ENCODE measurements around the gene TCEAL1.
"Not testable (repeated sequence)": the region's sequence is repeated elsewhere in the genome, so short reads cannot be mapped to it uniquely, and the experiment has no call there.

Gene TCEAL1

DNA sequence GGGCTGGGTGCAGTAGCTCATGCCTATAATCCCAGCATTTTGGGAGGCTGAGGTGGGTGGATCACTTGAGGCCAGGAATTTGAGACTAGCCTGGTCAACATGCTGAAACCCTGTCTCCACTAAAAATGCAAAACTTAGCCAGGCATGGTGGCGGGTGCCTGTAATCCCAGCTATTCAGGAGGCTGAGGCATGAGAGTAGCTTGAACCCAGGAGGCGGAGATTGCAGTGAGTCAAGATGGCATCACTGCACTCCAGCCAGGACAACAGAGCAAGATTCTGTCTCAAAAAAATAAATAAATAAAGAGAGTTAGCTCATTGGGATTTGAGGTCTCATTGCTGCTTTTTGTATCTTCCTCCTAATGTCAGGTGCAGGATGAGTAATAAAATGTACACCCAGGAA lies 28.3 kb downstream of the TCEAL1 start:
- not testable (repeated sequence) for H3K36me3 ChIP-seq (ENCODE audit: control insufficient read depth in 2 of 2, insufficient read depth in 2 of 2, low read length in 2 of 2); H3K27ac ChIP-seq (ENCODE audit: low read length); H3K4me1 ChIP-seq (ENCODE audit: control insufficient read depth, insufficient read depth, low read length); H3K9ac ChIP-seq (ENCODE audit: low read length in 2 of 2); H3K9me3 ChIP-seq (ENCODE audit: control insufficient read depth in 2 of 2, low read length in 2 of 2); H3K4me3 ChIP-seq (ENCODE audit: low read length in 2 of 2)
- H3K27me3 ChIP-seq (ENCODE audit: control insufficient read depth in 1 of 2, insufficient read depth in 2 of 2, low read length in 2 of 2) = peaks cover under 1 to 16% of the 10 kb centered on the region in 2 donors

DNA sequence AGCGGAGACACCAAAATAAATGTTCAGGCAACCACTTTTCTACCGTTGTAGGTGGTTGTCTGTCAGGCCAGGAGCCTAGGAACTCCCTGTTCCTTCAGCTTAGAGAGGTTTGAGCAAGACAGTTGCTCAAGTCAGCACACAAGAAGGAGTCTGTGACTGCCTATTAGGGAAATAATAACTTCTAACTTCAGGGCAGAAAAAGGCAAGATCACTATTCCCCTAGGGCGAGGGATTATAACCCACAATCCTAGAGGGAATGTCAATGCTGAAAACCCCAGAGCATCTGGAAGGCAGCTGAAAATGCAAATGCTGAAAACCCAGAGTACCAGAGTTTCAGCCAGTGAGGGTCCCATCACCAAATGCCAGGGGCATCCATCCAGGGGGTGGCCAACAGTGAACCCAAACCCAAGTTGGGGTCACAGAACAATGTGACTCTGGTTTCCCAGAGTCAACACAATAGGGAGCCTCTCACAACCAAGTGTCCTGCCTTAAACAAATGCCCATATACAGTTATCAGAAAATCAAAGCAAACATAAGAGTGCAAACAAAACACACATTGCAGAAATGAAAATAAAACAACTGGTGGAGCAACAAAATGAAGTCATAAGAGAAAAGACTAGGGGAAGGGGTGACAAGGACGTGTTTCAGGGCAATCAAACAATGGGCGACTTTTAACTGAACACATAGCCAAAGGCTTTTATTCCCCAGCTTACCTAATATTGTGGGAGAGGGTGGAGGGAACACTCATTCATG lies 30.1 kb downstream of the TCEAL1 start:
- no peak overlapping the region for H3K27ac ChIP-seq (ENCODE audit: low read length)
- H3K9me3 ChIP-seq (ENCODE audit: control insufficient read depth in 2 of 2, low read length in 2 of 2) = no peaks in the 10 kb centered on the region
- peaks cover 5 to 16% of the 10 kb centered on the region in 2 donors for H3K27me3 ChIP-seq (ENCODE audit: control insufficient read depth in 1 of 2, insufficient read depth in 2 of 2, low read length in 2 of 2)
- H3K9ac ChIP-seq (ENCODE audit: low read length in 2 of 2) = no peak overlapping the region
- H3K36me3 ChIP-seq (ENCODE audit: control insufficient read depth in 2 of 2, insufficient read depth in 2 of 2, low read length in 2 of 2) = no peaks in the 10 kb centered on the region
- no peaks in the 10 kb centered on the region for H3K4me1 ChIP-seq (ENCODE audit: control insufficient read depth, insufficient read depth, low read length)
- no peak overlapping the region for H3K4me3 ChIP-seq (ENCODE audit: low read length in 2 of 2)

DNA sequence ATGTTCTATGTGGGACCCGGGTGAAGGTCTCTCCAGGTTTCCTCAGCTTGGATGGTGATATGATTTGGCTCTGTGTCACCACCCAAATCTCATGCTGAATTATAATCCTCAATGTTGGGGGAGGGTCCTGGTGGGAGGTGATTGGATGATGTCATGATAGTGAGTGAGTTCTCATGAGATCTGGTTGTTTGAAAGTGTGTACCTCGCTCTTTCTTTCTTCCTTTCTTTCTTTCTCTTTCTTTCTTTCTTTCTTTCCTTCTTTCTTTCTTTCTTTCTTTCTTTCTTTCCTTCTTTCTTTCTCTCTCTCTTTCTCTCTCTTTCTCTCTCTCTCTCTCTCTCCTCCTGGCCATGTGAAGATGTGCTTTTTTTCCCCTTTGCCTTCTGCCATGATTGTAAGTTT lies 30.7 kb downstream of the TCEAL1 start:
- not testable (repeated sequence) for H3K27ac ChIP-seq (ENCODE audit: low read length); H3K9ac ChIP-seq (ENCODE audit: low read length in 2 of 2); H3K36me3 ChIP-seq (ENCODE audit: control insufficient read depth in 2 of 2, insufficient read depth in 2 of 2, low read length in 2 of 2); H3K4me3 ChIP-seq (ENCODE audit: low read length in 2 of 2); H3K4me1 ChIP-seq (ENCODE audit: control insufficient read depth, insufficient read depth, low read length); H3K9me3 ChIP-seq (ENCODE audit: control insufficient read depth in 2 of 2, low read length in 2 of 2)
- peaks cover 5 to 16% of the 10 kb centered on the region in 2 donors for H3K27me3 ChIP-seq (ENCODE audit: control insufficient read depth in 1 of 2, insufficient read depth in 2 of 2, low read length in 2 of 2)

- Histone ChIP-seq H3K4me3 (ENCODE audit: low read length in 2 of 2) (peak overlapping the region in 1 of 2 donors; percentile 8), H3K27ac (ENCODE audit: low read length) (no peak overlapping the region)
These were observed 35.4 kb downstream of the TCEAL1 start for GRCh38 chrX:103663981-103664762.

DNA sequence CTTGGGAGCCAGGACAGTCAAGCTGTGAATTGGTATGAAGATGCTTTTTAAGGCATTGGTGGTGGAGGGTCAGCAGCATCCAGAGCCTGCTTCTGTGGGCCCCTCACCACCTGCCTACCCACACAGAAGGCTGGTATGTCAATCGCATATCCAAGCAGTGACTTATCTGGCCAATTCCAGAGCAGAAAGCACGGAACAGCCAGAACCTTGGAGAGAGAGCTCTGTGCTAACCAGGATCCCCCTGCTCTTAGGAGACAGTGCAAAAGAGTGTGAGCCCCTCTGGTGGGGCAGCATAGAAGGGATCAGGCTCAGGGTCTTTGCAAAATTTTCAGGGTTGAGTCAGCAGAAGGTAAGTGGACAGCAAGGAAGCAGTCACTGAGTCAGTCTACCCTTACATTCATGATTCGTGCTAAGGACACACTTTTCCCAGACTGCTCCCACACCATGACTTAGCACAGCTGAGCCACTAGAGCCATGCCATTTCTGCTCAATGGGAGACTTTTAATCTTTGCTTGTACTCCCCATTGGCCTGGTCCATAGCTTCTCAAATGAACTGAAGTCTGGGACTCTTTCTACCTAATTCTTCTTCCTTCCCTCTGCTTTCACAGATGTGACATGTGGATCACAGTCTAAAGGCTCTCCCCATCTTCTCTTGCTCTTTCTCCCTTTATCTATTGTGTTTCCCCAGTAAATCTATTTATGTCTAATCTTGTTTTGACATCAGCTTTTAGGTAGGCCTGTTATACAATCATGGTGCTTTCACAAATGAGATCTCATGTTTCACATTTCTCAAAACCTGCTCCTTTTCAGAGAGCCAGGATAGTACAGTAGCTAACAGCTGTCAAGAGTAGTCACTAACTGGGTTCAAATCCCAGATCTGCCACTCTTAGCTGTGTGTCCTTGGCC lies 37.7 kb downstream of the TCEAL1 start:
- H3K4me1 ChIP-seq (ENCODE audit: control insufficient read depth, insufficient read depth, low read length) = no peaks in the 10 kb centered on the region
- H3K27ac ChIP-seq (ENCODE audit: low read length) = no peak overlapping the region
- no peak overlapping the region for H3K4me3 ChIP-seq (ENCODE audit: low read length in 2 of 2)
- H3K36me3 ChIP-seq (ENCODE audit: control insufficient read depth in 2 of 2, insufficient read depth in 2 of 2, low read length in 2 of 2) = no peaks in the 10 kb centered on the region
- no peaks in the 10 kb centered on the region for H3K9me3 ChIP-seq (ENCODE audit: control insufficient read depth in 2 of 2, low read length in 2 of 2)
- peaks cover 5 to 7% of the 10 kb centered on the region in 2 donors for H3K27me3 ChIP-seq (ENCODE audit: control insufficient read depth in 1 of 2, insufficient read depth in 2 of 2, low read length in 2 of 2)
- no peak overlapping the region for H3K9ac ChIP-seq (ENCODE audit: low read length in 2 of 2)

More at GRCh38 chrX:103663981-103664762, 35.4 kb downstream of the TCEAL1 start:
- H3K9ac ChIP-seq (ENCODE audit: low read length in 2 of 2) = no peak overlapping the region
- H3K4me1 ChIP-seq (ENCODE audit: control insufficient read depth, insufficient read depth, low read length) = no peaks in the 10 kb centered on the region
- no peaks in the 10 kb centered on the region for H3K36me3 ChIP-seq (ENCODE audit: control insufficient read depth in 2 of 2, insufficient read depth in 2 of 2, low read length in 2 of 2)
- peaks cover 5 to 16% of the 10 kb centered on the region in 2 donors for H3K27me3 ChIP-seq (ENCODE audit: control insufficient read depth in 1 of 2, insufficient read depth in 2 of 2, low read length in 2 of 2)
- H3K9me3 ChIP-seq (ENCODE audit: control insufficient read depth in 2 of 2, low read length in 2 of 2) = no peaks in the 10 kb centered on the region

GRCh38 chrX:103669745-103670144 lies 41.0 kb downstream of the TCEAL1 start:
- Histone ChIP-seq H3K4me3 (ENCODE audit: low read length in 2 of 2) (no peak overlapping the region), H3K4me1 (ENCODE audit: control insufficient read depth, insufficient read depth, low read length) (no peaks in the 10 kb centered on the region), H3K27me3 (ENCODE audit: control insufficient read depth in 1 of 2, insufficient read depth in 2 of 2, low read length in 2 of 2) (peaks cover 0 to 7% of the 10 kb centered on the region in 2 donors), H3K9ac (ENCODE audit: low read length in 2 of 2) (no peak overlapping the region), H3K36me3 (ENCODE audit: control insufficient read depth in 2 of 2, insufficient read depth in 2 of 2, low read length in 2 of 2) (peaks cover 0 to 2% of the 10 kb centered on the region in 2 donors), H3K27ac (ENCODE audit: low read length) (no peak overlapping the region), H3K9me3 (ENCODE audit: control insufficient read depth in 2 of 2, low read length in 2 of 2) (no peaks in the 10 kb centered on the region)

GRCh38 chrX:103674531-103675454 lies 46.0 kb downstream of the TCEAL1 start:
- Histone ChIP-seq H3K9ac (ENCODE audit: low read length in 2 of 2) (no peak overlapping the region), H3K36me3 (ENCODE audit: control insufficient read depth in 2 of 2, insufficient read depth in 2 of 2, low read length in 2 of 2) (peaks cover 0 to 18% of the 10 kb centered on the region in 2 donors), H3K27me3 (ENCODE audit: control insufficient read depth in 1 of 2, insufficient read depth in 2 of 2, low read length in 2 of 2) (peaks cover 0 to 4% of the 10 kb centered on the region in 2 donors)

DNA sequence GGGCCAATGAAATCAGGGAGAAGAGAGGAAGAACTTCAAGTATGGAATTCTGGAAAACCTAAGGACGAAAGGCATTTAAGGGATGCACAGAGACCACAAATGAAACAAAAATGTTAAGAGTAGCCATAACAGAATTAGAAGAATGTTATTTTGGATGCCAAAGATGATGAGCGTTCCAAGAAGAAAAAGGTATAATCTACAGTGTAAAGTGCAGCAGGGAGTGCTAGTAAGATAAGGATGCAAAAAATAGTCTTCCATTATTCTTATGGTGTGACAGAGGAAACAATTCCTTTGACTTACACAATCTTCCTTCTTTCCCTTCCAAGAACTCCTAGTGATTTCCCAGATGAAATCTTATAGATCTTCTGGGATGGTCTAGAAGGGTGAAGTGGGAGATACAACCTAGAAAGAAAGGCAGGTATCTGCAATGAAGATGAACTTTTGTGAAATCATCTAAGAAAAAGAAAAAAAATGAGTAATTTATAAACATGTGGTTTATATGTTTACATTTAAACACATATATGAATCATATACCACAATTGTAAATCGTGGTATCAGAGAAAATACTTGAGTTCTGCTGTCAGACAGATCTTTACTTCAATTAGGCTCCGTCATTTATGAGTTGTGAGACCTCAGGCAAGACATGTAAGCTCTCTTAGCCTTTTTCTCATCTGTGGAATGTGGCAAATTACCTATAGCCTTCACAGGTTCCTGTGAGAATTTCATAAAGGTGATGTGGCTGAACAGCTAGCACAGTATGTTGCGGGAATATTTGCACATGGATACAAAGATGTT lies 49.6 kb downstream of the TCEAL1 start:
- Histone ChIP-seq H3K9me3 (ENCODE audit: control insufficient read depth in 2 of 2, low read length in 2 of 2) (no peaks in the 10 kb centered on the region), H3K36me3 (ENCODE audit: control insufficient read depth in 2 of 2, insufficient read depth in 2 of 2, low read length in 2 of 2) (peaks cover 0 to 18% of the 10 kb centered on the region in 2 donors), H3K4me1 (ENCODE audit: control insufficient read depth, insufficient read depth, low read length) (no peaks in the 10 kb centered on the region), H3K4me3 (ENCODE audit: low read length in 2 of 2) (no peak overlapping the region), H3K27me3 (ENCODE audit: control insufficient read depth in 1 of 2, insufficient read depth in 2 of 2, low read length in 2 of 2) (peaks cover 0 to 4% of the 10 kb centered on the region in 2 donors), H3K27ac (ENCODE audit: low read length) (no peak overlapping the region), H3K9ac (ENCODE audit: low read length in 2 of 2) (no peak overlapping the region)

More at GRCh38 chrX:103674531-103675454, 46.0 kb downstream of the TCEAL1 start:
- H3K9me3 ChIP-seq (ENCODE audit: control insufficient read depth in 2 of 2, low read length in 2 of 2) = no peaks in the 10 kb centered on the region
- H3K27ac ChIP-seq (ENCODE audit: low read length) = no peak overlapping the region
- H3K4me3 ChIP-seq (ENCODE audit: low read length in 2 of 2) = no peak overlapping the region
- H3K4me1 ChIP-seq (ENCODE audit: control insufficient read depth, insufficient read depth, low read length) = no peaks in the 10 kb centered on the region
